Activated CD4-positive, alpha-beta T cell treated with anti-CD3 and anti-CD28 coated beads, Interleukin-2, amount 10 ng/mL, durations not matched to agents 24 days and 14 days (primary cell): ENCODE results near the gene MBP. TPM values are rescaled to one million over a fixed set of nuclear protein-coding genes. Genes with fewer than 3 reads are reported as not detected.

ENCODE experiments used
- DNase-seq: peaks from one replicate; pipeline ENCODE4 v3.0.0; 2022
- H3K27ac Mint-ChIP-seq: one replicate; pipeline ENCODE4 v1.8.0; 2022; ENCODE audit warnings: mild to moderate bottlenecking, mixed read lengths
- H3K27me3 Mint-ChIP-seq: one replicate; pipeline ENCODE4 v1.8.0; 2022; ENCODE audit warnings: mixed read lengths
- H3K36me3 Mint-ChIP-seq: one replicate; pipeline ENCODE4 v1.8.0; 2022; ENCODE audit warnings: low read depth, mild to moderate bottlenecking, mixed read lengths
- H3K4me1 Mint-ChIP-seq: one replicate; pipeline ENCODE4 v1.8.0; 2021; ENCODE audit warnings: mixed read lengths
- H3K4me3 Mint-ChIP-seq: one replicate; pipeline ENCODE4 v1.8.0; 2022; ENCODE audit warnings: mild to moderate bottlenecking, moderate library complexity, mixed read lengths
- H3K9me3 Mint-ChIP-seq: one replicate; pipeline ENCODE4 v1.8.0; 2021; ENCODE audit warnings: mixed read lengths
- intact Hi-C: fragments of 100-400 bp; cut with micrococcal nuclease; formaldehyde crosslinking; loops from one replicate; pipeline ENCODE4 v1.15.1; 2023
- total RNA-seq: library from RNA; stranded (reverse); gene quantifications from 2 replicates; pipeline ENCODE4 v1.2.3, GENCODE V29; 2022

Gene MBP
- total RNA-seq, 1 donor from 2014 or later: 63.1 TPM

DNA sequence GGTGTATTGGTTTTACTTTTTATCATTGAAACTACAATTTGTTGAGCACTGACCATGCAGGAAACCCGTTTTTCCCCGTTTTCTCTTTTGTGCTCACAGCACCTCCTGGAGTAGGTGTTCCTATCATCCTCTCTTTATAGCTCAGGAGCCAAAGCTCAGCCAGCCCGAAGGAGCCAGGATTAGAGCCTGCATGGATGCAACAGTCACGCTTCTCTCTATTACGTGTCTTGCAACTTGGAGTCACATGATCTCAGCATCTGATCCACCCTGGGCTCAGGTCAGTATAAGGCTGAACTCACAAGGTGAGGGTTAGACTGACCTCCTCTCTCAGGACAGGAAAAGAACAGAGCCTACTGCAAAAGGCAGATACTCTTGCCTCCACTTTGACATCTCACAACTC is 150.5 kb downstream of the MBP start:
- intact Hi-C loops: no loop called here
- Mint-ChIP-seq H3K9me3 (no peaks in the 10 kb centered on the region), H3K4me3 (no peak overlapping the region), H3K36me3 (no peaks in the 10 kb centered on the region), H3K4me1 (peaks cover 4% of the 10 kb centered on the region), H3K27ac (no peak overlapping the region), H3K27me3 (no peaks in the 10 kb centered on the region)
- no peak for DNase-seq

DNA sequence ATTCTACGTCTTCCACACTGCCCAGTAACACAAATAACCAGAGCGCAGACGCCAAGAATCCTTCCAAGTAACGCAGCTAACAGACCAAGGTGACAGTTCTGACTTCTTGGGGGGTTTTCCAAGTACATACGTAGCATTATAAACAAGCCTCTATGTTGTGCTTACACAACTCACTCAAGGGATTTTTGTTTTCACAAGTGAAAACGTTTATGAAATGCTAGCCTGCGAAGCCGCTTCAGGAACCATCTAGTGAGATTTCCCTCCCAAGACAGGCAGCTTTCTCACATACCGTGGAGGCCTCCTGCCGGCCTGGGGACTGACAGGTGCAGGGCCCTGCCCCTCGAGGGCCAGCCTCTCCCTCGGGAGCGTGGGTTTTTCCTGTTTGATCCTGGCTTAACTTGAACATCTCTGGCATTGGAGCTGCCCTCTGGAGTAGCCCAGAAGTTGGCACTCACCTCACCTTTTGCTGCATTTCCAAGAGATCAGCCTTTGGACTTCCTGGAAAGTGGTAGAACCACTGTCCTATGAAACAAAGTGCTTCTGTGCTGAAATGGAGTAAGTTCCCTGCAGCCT is 151.1 kb downstream of the MBP start:
- H3K27me3 Mint-ChIP-seq: no peaks in the 10 kb centered on the region
- intact Hi-C loops: no loop called here
- peaks cover 4% of the 10 kb centered on the region for H3K4me1 Mint-ChIP-seq
- H3K4me3 Mint-ChIP-seq: no peak overlapping the region
- H3K9me3 Mint-ChIP-seq: no peaks in the 10 kb centered on the region
- no peaks in the 10 kb centered on the region for H3K36me3 Mint-ChIP-seq
- no peak for DNase-seq
- no peak overlapping the region for H3K27ac Mint-ChIP-seq

DNA sequence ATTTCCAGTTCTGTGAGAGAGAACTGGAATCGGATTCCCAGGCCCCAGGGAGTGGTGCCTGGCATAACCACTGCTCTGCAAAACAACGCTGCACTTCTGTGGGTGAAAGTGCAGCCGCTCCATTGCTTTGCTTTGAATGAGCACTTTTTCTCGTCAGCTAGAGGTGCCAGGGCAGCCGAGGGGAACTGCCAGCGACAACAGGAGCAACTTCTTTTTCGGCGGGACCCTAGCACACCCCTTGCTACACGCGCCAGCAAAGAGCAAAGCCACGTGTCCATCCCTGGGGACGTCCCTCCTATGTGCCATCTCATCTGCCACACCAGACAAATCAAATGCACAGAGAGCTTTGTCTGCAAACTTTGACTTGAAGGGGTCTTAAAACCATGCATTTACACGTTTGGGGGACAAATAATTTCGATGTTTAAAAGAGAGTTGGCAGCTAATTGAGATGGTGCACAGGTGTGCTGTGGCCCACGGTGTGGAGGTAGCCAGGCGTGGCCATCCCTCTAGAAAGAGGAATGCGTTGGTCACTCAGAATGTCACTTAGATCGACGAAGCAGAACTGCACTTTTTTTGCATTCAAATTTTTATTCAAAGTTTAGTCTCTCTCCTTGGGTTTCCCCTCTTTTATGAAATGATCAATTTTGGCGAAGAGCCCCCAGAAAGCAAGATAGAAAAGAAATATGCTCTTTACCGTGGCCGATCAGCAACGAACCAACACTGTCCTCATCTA is 151.8 kb downstream of the MBP start:
- H3K9me3 Mint-ChIP-seq: no peaks in the 10 kb centered on the region
- intact Hi-C loops: no loop called here
- H3K4me1 Mint-ChIP-seq: peaks cover 4% of the 10 kb centered on the region
- no peak for DNase-seq
- no peak overlapping the region for H3K27ac Mint-ChIP-seq
- H3K4me3 Mint-ChIP-seq: no peak overlapping the region
- no peaks in the 10 kb centered on the region for H3K27me3 Mint-ChIP-seq
- H3K36me3 Mint-ChIP-seq: no peaks in the 10 kb centered on the region

DNA sequence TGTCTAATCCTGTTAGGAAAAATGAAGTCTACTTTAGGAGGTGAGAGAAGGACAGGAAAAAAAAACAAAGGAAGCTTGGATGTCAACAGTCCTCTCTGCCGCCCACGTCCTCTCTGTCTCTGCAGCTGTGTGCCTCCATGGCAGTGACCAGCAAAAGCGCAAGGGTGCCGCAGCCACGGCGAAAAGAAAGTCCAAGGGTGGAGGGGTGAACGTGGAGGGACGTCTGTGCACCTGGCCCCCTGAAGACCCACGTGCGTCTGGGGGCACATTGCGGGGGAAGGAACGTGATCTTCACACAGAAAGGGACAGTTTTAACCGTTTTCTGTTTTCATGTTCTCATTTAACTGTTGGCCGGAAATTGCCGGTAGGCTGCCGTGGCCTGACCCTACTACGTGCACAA is 152.7 kb downstream of the MBP start:
- Mint-ChIP-seq H3K9me3 (no peaks in the 10 kb centered on the region), H3K4me1 (peaks cover 4% of the 10 kb centered on the region), H3K36me3 (no peaks in the 10 kb centered on the region), H3K4me3 (no peak overlapping the region), H3K27me3 (no peaks in the 10 kb centered on the region), H3K27ac (no peak overlapping the region)
- no peak for DNase-seq
- intact Hi-C loops: no loop called here

DNA sequence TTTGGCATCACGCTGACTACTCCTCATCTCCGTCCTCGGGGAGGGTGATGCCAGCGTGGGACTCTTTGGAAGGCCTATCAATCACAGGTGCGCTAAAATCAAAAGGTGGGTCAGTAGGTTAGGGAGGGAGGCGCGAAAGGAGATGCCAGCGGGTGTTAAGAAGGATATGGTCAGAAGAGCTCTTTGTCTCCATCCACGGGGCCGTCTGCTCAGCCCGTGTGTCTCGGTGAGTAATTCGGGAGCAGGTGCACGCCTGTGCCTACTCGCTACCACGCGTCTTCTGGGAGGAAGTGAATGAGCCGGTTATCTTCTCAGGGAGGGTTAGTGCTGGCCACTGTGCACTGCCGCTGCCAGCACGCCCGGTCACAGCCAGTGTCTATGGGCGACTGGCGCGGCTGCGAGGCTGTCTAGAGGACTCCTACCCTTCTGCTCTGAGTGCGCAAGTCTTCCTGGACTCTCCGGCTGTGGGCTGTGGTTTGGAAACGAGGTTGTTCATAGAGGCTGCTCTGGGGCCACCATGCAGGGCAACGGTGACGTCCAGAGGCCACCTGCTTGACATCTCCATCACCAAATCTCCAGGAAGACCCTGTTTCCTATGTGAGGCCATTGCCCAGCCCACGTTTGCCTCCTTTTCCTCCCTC is 153.4 kb downstream of the MBP start:
- DNase-seq: no peak
- Mint-ChIP-seq H3K9me3 (no peaks in the 10 kb centered on the region), H3K4me1 (peaks cover 4% of the 10 kb centered on the region), H3K4me3 (no peak overlapping the region), H3K27me3 (no peaks in the 10 kb centered on the region), H3K36me3 (no peaks in the 10 kb centered on the region), H3K27ac (no peak overlapping the region)
- intact Hi-C loops: no loop called here

DNA sequence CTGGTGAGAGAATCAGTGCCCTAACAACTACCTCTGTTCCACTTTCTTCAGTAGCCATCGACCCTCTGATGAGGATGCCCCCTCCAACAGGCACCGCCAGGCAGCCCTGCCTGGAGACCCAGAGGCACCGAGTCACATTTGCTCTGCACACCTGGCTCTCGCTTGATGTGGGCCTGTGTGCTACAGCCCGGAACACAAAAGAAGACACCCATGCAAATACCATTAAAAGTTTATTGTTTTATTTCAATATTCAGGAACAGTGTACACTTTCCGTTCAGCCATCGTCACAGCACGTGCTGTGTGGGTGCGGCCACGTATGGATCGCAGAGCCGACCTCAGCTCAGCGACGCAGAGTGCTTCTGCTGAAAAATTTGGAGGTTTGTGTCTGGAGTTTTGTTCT is 154.0 kb downstream of the MBP start:
- H3K4me3 Mint-ChIP-seq: no peak overlapping the region
- H3K27ac Mint-ChIP-seq: no peak overlapping the region
- no peak for DNase-seq
- intact Hi-C loops: no loop called here
- no peaks in the 10 kb centered on the region for H3K27me3 Mint-ChIP-seq
- H3K36me3 Mint-ChIP-seq: peaks cover 2% of the 10 kb centered on the region
- peaks cover 4% of the 10 kb centered on the region for H3K4me1 Mint-ChIP-seq
- no peaks in the 10 kb centered on the region for H3K9me3 Mint-ChIP-seq

DNA sequence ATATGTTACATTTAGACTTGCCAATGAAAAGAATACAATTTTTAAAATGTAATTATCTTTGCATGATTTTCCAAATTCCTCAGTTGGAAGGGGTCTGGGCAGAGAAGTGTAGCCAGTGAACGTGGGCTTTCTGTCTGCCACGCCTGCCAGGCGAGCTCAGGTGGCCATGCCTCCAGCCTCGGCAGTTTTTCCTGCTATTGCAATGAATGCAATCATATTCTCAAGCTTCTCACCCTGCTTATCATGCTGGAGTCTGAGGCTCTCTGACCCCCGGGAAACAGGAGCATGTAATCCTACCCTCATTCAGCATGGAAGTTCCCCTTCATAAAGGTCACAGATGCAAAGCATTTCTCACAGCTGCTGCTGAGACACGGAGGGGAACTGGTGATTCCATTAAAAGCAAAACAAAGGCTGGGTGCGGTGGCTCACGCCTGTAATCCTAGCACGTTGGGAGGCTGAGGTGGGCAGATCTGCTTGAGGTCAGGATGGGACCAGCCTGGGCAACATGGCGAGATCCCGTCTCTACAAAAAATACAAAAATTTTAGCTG is 154.8 kb downstream of the MBP start:
- intact Hi-C loops: no loop called here
- Mint-ChIP-seq H3K4me3 (no peak overlapping the region), H3K4me1 (no peaks in the 10 kb centered on the region), H3K9me3 (no peaks in the 10 kb centered on the region), H3K27me3 (no peaks in the 10 kb centered on the region), H3K27ac (no peak overlapping the region), H3K36me3 (peaks cover 3% of the 10 kb centered on the region)
- DNase-seq: no peak

DNA sequence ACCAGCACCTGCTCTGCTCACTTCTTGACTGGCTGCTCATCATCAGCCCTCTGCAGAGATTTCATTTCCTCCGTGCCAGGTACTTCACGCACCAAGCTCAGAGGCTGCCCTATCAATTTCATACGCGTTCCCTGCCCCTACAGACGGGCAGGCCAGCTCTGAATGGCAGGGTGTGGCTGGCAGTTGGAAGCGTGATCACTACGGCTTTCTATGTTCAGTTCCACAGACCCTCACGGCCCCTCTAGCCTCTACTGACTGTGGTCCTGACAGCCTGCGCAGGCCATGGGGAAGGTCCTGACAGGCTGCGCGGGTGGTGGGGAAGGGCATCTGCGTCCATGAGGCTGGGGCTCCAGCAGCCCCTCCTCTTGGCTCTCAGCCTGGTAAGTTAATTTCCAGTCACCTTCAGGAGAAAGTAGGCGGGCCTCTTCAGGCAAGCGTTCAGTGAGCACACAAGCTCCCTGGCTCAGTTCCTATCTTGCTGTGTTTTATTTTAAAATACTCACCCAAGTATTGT is 155.4 kb downstream of the MBP start:
- no peak overlapping the region for H3K27ac Mint-ChIP-seq
- H3K4me3 Mint-ChIP-seq: no peak overlapping the region
- no peak for DNase-seq
- H3K27me3 Mint-ChIP-seq: no peaks in the 10 kb centered on the region
- no peaks in the 10 kb centered on the region for H3K9me3 Mint-ChIP-seq
- H3K4me1 Mint-ChIP-seq: peaks cover 2% of the 10 kb centered on the region
- H3K36me3 Mint-ChIP-seq: peaks cover 3% of the 10 kb centered on the region
- intact Hi-C loops: no loop called here

DNA sequence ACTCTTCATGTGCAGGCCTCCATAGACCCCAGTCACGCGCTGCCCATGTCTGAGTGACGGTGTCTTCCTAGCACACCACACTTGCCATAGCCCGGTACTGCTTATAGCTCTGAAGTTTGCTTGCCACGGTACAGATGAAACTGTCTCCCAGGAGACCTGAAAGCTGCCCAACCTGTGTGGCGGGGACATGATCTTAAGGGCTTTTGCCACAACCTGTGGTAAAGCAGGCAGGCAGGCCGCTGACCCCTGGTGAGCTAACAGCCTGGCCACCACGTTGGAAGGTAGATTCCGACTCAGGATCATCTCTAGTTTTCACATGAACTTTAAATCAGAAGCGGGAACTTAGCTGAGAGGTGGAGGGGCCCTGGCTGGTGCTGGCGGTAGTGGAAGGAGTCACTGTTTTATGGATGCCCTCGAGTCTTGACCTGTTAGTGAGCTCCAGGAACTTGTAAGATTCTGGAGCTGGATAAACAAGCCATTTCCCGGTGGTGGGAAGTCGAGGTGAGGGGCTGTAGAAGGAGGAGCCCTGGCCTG is 156.9 kb downstream of the MBP start:
- Mint-ChIP-seq H3K9me3 (no peaks in the 10 kb centered on the region), H3K27ac (no peak overlapping the region), H3K4me1 (peaks cover 7% of the 10 kb centered on the region), H3K27me3 (no peaks in the 10 kb centered on the region), H3K4me3 (no peak overlapping the region), H3K36me3 (peaks cover 3% of the 10 kb centered on the region)
- intact Hi-C loops: no loop called here
- DNase-seq: no peak

DNA sequence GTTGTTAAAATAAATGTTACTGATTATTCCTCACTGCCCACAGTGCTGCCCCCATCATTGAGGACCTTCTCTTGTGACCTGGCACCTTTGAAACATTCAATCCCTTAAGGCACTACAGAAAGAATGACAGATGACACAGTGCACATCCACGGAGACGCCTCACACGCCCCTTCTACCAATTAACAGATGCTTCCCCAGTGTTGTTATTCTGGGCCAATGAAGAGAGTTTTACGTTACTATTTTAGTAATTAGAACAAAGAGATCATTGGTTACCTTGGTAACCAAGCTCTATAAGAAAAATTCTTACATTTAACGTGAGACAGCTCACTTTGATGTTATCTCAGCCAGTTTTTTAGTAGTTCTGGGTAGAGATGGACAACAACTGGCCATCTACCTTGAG is 158.2 kb downstream of the MBP start:
- intact Hi-C loops: no loop called here
- no peaks in the 10 kb centered on the region for H3K9me3 Mint-ChIP-seq
- no peak overlapping the region for H3K27ac Mint-ChIP-seq
- H3K4me1 Mint-ChIP-seq: peaks cover 7% of the 10 kb centered on the region
- H3K27me3 Mint-ChIP-seq: no peaks in the 10 kb centered on the region
- no peak for DNase-seq
- H3K4me3 Mint-ChIP-seq: no peak overlapping the region
- peaks cover 3% of the 10 kb centered on the region for H3K36me3 Mint-ChIP-seq

DNA sequence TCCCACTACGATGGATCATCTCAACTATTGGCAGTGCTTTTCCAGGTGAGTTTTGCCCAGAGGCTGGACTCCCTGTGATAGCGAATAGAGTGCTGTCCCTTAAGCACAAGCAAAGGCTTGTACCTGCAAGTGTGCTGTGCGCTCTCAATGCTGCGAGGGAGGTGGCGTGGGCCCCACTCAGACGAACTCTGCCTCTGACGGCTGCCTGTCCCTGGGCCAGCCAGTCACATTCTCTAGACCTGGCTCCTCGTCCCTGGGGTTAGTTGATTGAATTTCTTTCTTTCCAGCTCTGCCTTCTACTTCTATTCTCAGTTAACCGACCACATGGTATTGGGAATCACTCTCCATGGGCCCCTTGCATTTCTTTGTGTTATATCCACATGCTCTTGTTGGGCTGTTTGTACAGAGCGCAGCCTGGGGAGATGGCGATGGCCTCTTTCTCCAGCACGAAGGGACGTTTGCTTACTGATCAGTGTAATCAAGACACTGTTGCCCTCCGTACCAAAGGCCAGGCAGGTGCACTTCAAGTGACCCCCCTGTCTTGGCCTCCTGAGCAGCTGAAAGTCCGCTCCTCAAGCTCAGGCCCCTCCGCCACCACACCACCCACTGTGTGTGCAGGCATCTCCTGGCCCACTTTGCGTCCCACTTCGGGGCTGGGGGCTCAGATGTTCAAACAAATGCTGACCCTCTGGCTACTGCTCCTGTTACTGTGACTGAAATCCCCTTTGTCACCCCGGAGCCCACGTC is 158.9 kb downstream of the MBP start:
- Mint-ChIP-seq H3K27me3 (no peaks in the 10 kb centered on the region), H3K36me3 (peaks cover 5% of the 10 kb centered on the region), H3K27ac (no peak overlapping the region), H3K9me3 (no peaks in the 10 kb centered on the region), H3K4me1 (peaks cover 7% of the 10 kb centered on the region), H3K4me3 (no peak overlapping the region)
- intact Hi-C loops: no loop called here
- DNase-seq: no peak

DNA sequence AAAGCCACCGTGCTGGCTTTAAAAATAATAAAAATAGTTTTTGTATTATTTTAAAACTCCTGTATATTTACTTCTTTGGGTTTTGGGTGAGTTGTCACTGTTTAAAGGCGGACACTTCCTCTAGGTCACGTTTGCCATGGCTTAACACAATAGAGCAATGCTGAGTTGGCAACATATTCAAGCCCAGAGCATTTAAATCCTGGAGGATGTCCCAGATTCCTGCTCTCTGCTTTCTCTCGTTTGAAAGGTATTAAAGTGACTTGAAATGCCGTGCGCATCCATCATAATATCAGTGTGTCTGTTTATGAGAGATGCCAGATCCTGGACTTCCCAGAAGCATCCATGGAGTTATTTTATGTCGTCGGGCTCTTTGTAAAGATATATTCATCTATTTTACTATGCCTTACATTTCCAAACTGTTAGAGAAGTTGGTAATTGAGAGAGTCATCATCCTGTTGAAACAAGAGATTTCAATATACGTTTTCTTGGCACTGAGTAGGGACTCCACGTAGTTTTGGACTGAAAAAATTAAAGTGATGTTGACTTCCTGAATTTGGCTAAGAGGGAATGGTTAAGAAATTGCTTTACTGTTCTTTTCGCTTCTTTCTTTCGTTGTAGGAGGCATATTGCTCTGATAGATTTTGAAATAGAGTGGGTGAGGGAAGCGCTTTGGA is 159.6 kb downstream of the MBP start:
- H3K9me3 Mint-ChIP-seq: no peaks in the 10 kb centered on the region
- intact Hi-C loops: no loop called here
- H3K36me3 Mint-ChIP-seq: peaks cover 5% of the 10 kb centered on the region
- no peak overlapping the region for H3K27ac Mint-ChIP-seq
- H3K27me3 Mint-ChIP-seq: no peaks in the 10 kb centered on the region
- H3K4me3 Mint-ChIP-seq: no peak overlapping the region
- no peak for DNase-seq
- H3K4me1 Mint-ChIP-seq: peaks cover 7% of the 10 kb centered on the region

DNA sequence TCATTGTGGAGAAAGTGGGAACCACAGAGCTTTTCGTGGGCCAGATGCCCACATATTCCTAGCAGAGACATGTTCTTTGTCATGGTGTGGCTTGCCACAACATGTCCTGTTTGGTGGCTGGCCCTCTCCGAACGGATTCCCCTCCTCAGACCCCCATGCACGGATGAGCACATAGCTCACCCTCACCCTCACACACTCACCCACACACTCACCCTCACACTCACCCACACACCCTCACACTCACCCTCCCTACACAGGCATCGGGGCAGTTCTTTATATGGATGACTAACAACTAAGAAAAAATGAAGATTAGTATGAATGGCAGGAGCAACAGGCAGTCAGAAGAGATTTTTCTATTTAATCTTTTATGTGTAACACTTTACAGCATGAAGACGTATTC is 160.3 kb downstream of the MBP start:
- H3K4me3 Mint-ChIP-seq: no peak overlapping the region
- DNase-seq: no peak
- intact Hi-C loops: no loop called here
- H3K4me1 Mint-ChIP-seq: peaks cover 7% of the 10 kb centered on the region
- H3K9me3 Mint-ChIP-seq: no peaks in the 10 kb centered on the region
- H3K36me3 Mint-ChIP-seq: peaks cover 5% of the 10 kb centered on the region
- no peak overlapping the region for H3K27ac Mint-ChIP-seq
- no peaks in the 10 kb centered on the region for H3K27me3 Mint-ChIP-seq
